Uterus (tissue), 2 donors: ENCODE results near the gene ZNF831.

ENCODE experiments used
- POLR2A ChIP-seq, 2 donors: fragments of 450-650 bp; IDR thresholded peaks; one replicate each; pipeline ENCODE4 v1.6.1; 2016; ENCODE audit warnings: antibody characterized with exemption in 2 of 2, mild to moderate bottlenecking in 1 of 2, moderate library complexity in 1 of 2
- TF ChIP-seq, protein P1 (sequence below), 4 experiments: fragments of 200-600 bp in 2 of 4; fragments of 450-650 bp in 2 of 4; sonication (generic) in 2 of 4; IDR thresholded peaks; one replicate each; pipeline ENCODE4 v1.5.1; 2016 to 2019; ENCODE audit warnings: antibody characterized with exemption in 4 of 4, mild to moderate bottlenecking in 2 of 4, moderate library complexity in 1 of 4

DNA sequence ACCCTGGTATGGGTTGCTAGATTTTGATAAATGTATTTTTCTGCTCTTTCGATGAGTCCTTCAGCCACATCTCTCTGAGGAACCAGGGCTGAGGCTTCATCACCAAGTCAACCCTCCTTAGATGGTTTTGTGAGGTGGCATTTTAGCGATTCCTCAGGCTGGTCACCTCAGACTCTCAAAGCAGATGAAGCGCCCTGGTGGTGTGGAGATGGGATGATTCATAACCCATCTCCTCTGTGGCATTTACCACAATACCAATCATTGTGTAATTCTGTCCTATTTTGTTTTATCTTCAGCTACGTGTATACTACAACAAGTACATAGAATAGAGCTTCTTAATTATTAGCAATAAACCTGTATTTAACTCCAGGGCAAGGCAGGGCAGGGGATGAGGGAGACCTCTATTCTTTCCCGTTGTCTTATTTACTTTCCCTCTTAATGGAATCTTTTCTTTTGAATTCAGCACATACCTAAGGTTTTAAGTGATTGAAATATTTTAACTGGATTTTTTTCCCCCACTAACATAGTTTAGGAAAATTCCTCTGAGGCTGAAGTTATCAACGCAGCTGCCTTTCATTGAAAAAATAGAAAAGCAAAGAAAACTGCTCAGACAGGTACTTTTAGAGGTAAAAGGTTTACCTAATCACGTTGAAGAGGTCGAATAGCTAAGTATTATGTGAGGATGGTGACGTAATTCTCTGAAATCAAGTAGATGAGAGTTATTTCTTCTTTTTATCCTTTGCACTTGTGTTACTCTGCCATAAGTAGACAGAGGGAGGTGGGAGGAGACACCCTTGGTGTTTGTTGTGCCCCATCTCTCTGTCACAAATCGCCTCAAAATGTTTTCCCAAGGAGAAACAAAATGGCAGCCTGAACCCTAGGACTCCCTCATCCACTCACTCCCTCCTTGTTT is 79.3 kb downstream of the ZNF831 start:
- TF ChIP-seq, protein P1, sequence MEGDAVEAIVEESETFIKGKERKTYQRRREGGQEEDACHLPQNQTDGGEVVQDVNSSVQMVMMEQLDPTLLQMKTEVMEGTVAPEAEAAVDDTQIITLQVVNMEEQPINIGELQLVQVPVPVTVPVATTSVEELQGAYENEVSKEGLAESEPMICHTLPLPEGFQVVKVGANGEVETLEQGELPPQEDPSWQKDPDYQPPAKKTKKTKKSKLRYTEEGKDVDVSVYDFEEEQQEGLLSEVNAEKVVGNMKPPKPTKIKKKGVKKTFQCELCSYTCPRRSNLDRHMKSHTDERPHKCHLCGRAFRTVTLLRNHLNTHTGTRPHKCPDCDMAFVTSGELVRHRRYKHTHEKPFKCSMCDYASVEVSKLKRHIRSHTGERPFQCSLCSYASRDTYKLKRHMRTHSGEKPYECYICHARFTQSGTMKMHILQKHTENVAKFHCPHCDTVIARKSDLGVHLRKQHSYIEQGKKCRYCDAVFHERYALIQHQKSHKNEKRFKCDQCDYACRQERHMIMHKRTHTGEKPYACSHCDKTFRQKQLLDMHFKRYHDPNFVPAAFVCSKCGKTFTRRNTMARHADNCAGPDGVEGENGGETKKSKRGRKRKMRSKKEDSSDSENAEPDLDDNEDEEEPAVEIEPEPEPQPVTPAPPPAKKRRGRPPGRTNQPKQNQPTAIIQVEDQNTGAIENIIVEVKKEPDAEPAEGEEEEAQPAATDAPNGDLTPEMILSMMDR (IDR thresholded peaks at IDR 0.05): no peak
- no peak for TF ChIP-seq POLR2A (IDR thresholded peaks at IDR 0.05)
